Umbilical cord (tissue), 2 donors: ENCODE data around the gene REPS2. TPM values are rescaled to one million over a fixed set of nuclear protein-coding genes. Genes with fewer than 3 reads are reported as not detected.
"Not testable (repeated sequence)": the region's sequence is repeated elsewhere in the genome, so short reads cannot be mapped to it uniquely, and the experiment has no call there.

ENCODE experiments used
- DNase-seq: peaks from one replicate; pipeline ENCODE4 v3.0.0-alpha.2; 2015; ENCODE audit warnings: low spot score
- total RNA-seq: library from RNA; depleted of rRNA; stranded (reverse); fragments of >200 nt; gene quantifications from one replicate; pipeline ENCODE4 v1.2.3, GENCODE V29; 2014; ENCODE audit warnings: low replicate concordance; ENCODE audit not compliant: insufficient read depth

REPS2 gene
- 5.3 TPM for total RNA-seq

DNA sequence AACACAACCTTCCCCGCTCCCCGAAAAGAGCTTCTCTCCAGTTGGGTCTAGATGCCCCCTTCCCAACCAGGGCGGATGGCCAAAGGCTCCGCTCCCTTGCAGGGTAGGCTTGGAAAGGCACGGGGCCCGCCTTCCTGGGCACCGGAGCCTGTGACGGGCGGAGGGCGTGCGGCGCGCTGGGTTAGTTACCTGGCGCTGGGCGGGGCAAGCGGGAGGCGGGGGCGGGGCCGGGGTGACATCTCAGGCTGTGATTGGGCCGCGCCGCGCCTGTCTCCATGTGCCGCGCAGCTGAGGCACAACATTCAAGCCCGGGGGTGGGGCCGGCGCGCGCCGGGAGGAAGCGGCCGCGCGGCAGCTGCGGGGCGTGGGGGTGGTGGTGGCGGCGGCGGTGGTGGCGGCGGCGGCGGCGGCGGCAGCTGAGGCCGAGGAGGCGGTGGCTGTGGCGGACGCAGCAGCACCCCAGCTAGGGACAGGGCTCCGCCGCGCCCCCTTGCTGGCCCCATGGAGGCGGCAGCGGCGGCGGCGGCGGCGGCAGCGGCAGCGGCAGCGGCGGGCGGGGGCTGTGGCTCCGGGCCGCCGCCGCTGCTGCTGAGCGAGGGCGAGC, at the start of gene REPS2:
Gene REPS2, plus strand, starts transcription at position 298 of the 604 bp plus-strand sequence. Its CDS starts 204 bp downstream, at position 502.
- peak; percentile 76 for DNase-seq

GRCh38 chrX:16897445-16897844, 49.0 kb upstream of the REPS2 start:
- DNase-seq: no peak

- no peak for DNase-seq
These were observed 43.0 kb upstream of the REPS2 start for GRCh38 chrX:16903274-16904022.

DNA sequence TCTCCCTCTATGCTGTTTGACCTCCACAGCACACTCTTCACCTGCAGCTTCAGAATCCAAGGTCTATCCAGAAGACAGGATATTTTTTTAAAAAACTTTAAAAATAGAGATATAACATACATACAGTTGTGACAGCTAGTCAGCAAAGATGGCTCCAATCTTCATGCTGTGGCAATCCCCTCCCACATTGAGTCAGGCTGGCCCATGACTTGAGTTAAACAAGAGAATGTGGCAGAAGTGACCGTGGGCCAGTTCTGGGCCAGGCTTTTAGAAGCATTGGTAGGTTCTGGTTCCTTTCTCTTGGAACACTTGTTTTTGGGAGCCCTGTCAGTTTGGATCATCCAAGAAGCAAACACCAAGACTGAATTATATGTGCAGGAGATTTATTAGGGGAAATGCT, 36.1 kb upstream of the REPS2 start:
- DNase-seq: no peak

DNA sequence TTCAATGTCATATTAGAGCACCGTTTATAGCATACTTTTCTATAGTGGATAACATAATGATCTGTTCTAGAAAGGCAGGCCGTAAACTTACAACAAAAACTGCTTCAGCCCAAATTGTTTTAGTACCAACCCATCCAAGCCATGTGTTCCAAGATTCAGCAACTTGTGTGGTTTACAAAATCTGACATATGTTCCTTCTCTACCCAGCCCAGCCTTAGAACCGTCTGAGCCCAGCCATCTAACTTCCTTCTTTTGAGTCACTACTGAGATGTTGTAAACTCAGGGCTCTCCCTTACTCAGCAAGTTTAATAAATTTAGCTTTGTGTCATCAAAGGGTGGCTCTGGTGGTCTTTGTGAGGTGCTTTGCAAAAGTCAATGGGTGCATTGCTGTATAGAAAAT, 32.4 kb upstream of the REPS2 start:
- DNase-seq: no peak

DNA sequence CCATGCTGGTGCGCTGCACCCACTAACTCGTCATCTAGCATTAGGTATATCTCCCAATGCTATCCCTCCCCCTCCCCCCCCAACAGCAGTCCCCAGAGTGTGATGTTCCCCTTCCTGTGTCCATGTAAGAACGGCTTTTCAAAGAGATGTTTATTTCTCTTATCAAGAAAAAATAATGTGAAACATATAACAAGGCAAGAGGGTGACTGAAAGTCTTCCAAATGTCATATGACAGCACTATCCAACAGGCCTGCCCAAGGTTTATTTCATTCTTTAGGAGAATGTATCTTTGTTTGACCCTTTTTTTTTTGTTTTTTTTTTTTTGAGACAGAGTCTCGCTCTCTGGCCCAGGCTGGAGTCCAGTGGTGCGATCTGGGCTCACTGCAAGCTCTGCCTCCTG, 29.9 kb upstream of the REPS2 start:
- DNase-seq: no peak

DNA sequence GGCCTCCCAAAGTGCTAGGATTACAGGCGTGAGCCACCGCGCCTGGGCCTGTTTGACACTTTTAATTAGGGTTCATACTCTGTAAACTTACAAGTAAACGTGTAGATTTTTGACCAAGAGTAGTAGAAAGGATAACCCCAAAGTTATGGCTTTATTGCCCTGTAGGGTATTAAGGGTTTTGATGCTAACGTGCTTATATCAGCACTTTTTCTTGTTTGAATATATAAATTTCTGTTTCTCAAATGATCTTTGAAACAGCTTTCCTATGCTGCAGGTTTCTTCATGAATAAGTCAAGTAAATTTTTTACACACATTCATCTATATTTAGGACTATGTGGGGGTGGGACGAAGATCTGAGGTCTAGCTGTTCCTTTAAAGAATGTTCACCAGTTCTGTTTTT, 29.3 kb upstream of the REPS2 start:
- DNase-seq: no peak

GRCh38 chrX:16918979-16919378, 27.5 kb upstream of the REPS2 start:
- no peak for DNase-seq

DNA sequence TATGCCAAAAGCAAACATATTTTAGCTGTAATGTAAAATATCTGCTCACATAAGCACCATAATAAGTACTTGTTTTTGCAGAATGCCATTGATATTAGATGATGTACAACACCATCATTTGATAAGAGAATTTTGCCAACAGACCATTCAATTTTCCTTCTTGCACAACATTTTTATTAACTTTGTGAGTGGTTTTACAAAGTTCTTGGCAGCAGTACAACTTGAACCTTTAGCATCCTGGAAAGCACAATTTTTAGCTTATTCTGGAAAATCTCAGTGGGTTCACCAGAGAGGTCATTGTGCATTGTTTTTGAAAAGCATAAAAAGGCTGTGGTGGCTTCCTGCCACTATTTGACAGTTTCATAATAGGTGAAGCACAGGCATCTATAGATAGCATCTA, 26.4 kb upstream of the REPS2 start:
- peak; percentile 51 for DNase-seq

DNA sequence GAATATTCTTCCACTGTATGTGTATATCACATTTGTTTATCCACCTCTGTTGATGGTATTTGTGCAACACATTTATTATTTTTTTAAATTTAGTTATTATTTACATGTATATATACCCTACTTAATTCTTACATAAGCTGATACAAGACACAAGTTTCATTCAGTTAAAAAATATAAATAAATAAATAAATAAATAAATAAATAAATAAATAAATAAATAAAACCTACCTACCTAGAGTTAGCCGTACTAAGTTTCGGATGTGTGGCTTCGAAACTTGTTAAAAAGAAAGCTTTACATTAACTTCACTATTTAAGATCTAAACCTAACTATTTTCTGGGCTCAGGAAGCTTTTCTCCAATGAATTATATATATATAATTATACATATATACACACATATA, 23.3 kb upstream of the REPS2 start:
- no peak for DNase-seq

DNA sequence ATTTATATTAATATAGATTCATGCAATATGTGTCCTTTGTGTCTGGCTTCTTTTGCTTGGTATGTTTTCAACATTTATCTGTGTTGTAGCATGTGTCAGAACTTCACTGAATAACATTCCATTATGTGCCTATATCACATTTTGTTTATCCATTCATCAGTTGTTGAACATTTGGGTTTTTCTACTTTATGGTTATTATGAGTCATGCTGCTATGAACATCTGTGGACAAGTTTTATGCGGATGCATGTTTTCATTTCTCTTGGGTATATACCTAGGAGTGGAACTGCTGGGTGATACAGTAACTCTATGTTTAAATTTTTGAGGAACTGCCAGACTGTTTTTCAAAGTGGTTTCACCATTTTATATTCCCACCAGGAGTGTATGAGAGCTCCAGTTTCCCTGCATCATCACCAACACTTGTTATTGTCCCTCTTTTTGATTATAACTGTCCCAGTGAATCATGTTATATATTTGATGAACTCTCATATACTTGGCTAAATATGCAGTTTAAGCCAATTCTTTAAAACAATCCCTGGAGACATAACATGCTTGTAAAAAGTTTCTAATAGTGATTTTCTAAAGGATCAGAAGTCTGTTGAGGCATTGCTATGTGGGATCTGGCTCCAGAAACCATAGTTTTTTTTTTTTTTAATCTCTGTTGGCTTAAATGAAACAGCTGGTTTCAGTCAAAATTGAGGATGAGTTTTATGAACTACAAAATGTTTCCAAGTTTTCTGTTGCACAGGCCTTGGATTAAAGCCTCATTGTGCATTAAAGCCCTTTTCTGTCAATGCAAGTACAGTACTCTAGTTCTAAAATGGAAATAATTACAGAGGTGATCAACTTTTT, 21.6 kb upstream of the REPS2 start:
- peak; percentile 70 for DNase-seq

DNA sequence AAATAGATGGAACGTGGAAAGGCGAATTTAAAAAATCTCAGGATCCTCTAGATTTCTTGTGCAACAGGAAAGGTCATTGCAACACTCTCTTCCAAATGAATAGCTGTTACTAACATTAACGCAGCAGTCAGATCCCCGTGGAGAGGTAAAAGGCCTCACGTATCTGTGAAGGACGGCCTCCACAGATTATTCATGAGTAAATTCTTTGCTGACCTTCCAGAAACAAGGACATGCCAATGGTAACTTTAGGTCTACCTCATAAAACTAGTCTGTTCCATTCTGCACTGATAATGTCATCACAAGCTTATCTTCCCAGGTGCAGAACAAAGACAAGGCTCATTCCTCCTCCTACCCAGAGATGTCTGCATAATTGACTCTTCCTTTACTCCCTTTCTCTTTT, 16.1 kb upstream of the REPS2 start:
- peak; percentile 54 for DNase-seq

GRCh38 chrX:16931371-16931770, 15.1 kb upstream of the REPS2 start:
- DNase-seq: no peak

- DNase-seq: no peak
These were observed 14.4 kb upstream of the REPS2 start for GRCh38 chrX:16931855-16932575.

DNA sequence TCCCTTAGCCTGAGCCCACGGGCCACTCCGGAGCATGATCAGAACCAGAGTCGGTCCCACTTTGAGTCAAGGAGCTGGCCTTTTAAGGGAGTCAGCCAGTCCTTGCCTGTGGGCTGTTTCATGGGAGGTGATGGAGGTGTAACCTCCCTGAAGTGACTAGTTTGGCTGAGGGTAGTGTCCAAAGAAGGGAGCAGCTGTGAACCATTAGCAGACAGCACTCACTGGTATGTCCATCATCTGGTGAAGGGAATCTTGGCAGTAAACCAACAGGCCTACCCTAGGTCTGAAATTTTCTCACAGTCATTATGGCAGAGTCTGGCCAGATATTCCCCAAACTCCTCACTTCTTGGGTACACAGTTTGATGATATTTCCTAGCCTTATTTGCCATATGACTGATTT, 12.3 kb upstream of the REPS2 start:
- DNase-seq: no peak

- DNase-seq: no peak
These were observed 609 bp downstream of the REPS2 start for GRCh38 chrX:16946971-16947562.

GRCh38 chrX:16950423-16950822, 4.0 kb downstream of the REPS2 start:
- DNase-seq: no peak

DNA sequence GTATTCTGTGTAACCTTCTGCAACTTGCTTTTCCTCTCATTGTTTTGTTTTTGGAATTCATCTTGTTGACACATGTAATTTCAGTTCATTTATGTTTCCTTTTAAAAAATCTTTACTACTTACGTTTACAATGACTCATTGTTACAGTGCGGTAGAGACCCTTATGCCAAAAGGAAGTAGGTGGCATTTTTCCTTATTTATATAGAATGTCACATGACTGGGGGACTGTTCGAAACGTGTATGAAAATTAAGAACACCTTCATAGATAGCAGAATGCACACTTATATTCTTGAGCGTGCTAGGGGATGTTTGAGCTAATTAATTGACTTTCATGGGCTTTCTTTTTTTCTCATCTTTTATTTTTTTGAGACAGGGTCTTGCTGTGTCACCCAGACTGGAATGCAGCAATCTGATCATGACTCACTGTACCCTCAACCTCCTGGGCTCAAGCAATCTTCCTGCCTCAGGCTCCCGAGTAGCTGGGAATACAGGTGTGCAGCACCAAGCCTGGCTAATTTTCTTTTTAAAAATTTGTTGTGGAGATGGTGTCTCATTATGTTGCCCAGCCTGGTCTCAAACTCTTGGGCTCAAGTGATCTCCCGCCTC, 7.3 kb downstream of the REPS2 start:
- DNase-seq: no peak

DNA sequence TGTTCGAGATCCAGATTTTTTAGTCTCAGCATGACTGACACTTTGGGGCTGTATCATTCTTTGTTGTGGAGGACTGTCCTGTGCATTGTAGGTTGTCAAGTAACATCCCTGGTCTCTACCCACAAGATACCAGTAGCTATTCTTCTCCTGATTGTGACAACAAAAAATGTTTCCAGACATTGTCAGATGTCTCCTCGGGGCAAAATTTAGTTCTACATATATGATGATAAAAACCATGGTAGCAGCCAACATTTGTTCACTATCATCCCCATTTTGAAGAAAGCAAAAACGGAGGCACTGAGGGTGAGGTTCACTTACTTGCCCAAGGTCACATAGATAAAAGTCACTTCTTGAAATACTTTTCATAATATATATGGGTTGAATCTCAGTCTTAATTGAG, 11.3 kb downstream of the REPS2 start:
- no peak for DNase-seq

GRCh38 chrX:16958356-16958755, 11.9 kb downstream of the REPS2 start:
- no peak for DNase-seq

- not testable (repeated sequence) for DNase-seq
These were observed 16.2 kb downstream of the REPS2 start for GRCh38 chrX:16962661-16963060.
